Midbrain (tissue), 1 donor: Measurements from ENCODE around the gene IL31.
"Not testable (repeated sequence)": the region's sequence is repeated elsewhere in the genome, so short reads cannot be mapped to it uniquely, and the experiment has no call there.

Source experiments
- DNase-seq: peaks from one replicate; lab custom pipeline; 2025; lab: John Stamatoyannopoulos, UW

Gene IL31

GRCh38 chr12:122174155-122174845 lies at the start of gene IL31:
Gene IL31 (minus strand): TSS chr12:122174221. CDS start chr12:122174172, 49 bp downstream.
- DNase-seq: no peak

GRCh38 chr12:122216445-122216844 lies 42.4 kb upstream of the IL31 start:
- no peak for DNase-seq

GRCh38 chr12:122215771-122216170 lies 41.8 kb upstream of the IL31 start:
- DNase-seq: no peak

GRCh38 chr12:122208073-122208820 lies 34.2 kb upstream of the IL31 start:
- no peak for DNase-seq

- DNase-seq: no peak
These were observed 33.4 kb upstream of the IL31 start for GRCh38 chr12:122207391-122207790.

GRCh38 chr12:122206976-122207375 lies 33.0 kb upstream of the IL31 start:
- DNase-seq: no peak

- no peak for DNase-seq
These were observed 32.3 kb upstream of the IL31 start for GRCh38 chr12:122206111-122206881.

GRCh38 chr12:122205053-122205925 lies 31.3 kb upstream of the IL31 start:
- no peak for DNase-seq

GRCh38 chr12:122204167-122205052 lies 30.4 kb upstream of the IL31 start:
- no peak for DNase-seq

GRCh38 chr12:122203301-122204166 lies 29.5 kb upstream of the IL31 start, which contains the start of gene B3GNT4:
Gene B3GNT4 (plus strand): TSS chr12:122203709. CDS start chr12:122204619, 910 bp downstream.
- no peak for DNase-seq

- not testable (repeated sequence) for DNase-seq
These were observed 28.8 kb upstream of the IL31 start for GRCh38 chr12:122202811-122203210.

GRCh38 chr12:122202017-122202416 lies 28.0 kb upstream of the IL31 start:
- no peak for DNase-seq

GRCh38 chr12:122201381-122201780 lies 27.4 kb upstream of the IL31 start:
- no peak for DNase-seq

- no peak for DNase-seq
These were observed 26.6 kb upstream of the IL31 start for GRCh38 chr12:122200541-122201175.

GRCh38 chr12:122199484-122200355 lies 25.7 kb upstream of the IL31 start:
- no peak for DNase-seq

GRCh38 chr12:122197612-122197966 lies 23.6 kb upstream of the IL31 start:
- no peak for DNase-seq

GRCh38 chr12:122195405-122195804 lies 21.4 kb upstream of the IL31 start:
- no peak for DNase-seq

GRCh38 chr12:122194804-122195203 lies 20.8 kb upstream of the IL31 start:
- no peak for DNase-seq
